Astrocyte of the spinal cord (primary cell): ENCODE results near the gene DNASE1L1.

Source experiments
- DNase-seq: peaks from one replicate; pipeline ENCODE4 v3.0.0; 2011; ENCODE audit warnings: low read depth, low spot score
- H3K4me3 ChIP-seq: 2 replicates; pipeline ENCODE4 v1.5.1; 2011; ENCODE audit warnings: low read depth, mild to moderate bottlenecking, low read length, moderate library complexity
- CTCF ChIP-seq: IDR thresholded peaks from 2 replicates; pipeline ENCODE4 v1.5.1; 2012; ENCODE audit warnings: low read depth, mild to moderate bottlenecking, low read length, inconsistent platforms
- in situ Hi-C: cut with HindIII; loops from 2 replicates; pipeline ENCODE4 v1.10.0; 2017; ENCODE audit warnings: low sequenced_read_pairs

Gene DNASE1L1

GRCh38 chrX:154436374-154436982, 27.4 kb upstream of the DNASE1L1 start:
- TF ChIP-seq CTCF, result no peak
- in situ Hi-C loops, result no loop called here
- H3K4me3 ChIP-seq, result peak overlapping the region; percentile 13
- DNase-seq, result peak; percentile 13

- DNase-seq, result no peak
- H3K4me3 ChIP-seq, result no peak overlapping the region
- in situ Hi-C loops, result no loop called here
- TF ChIP-seq CTCF, result no peak
Measured at GRCh38 chrX:154435171-154435733, 26.2 kb upstream of the DNASE1L1 start.

- DNase-seq, result no peak
- in situ Hi-C loops, result no loop called here
- H3K4me3 ChIP-seq, result no peak overlapping the region
- no peak for TF ChIP-seq CTCF
Measured at GRCh38 chrX:154434394-154435168, 25.5 kb upstream of the DNASE1L1 start.

- no peak overlapping the region for H3K4me3 ChIP-seq
- TF ChIP-seq CTCF, result no peak
- in situ Hi-C loops, result no loop called here
- no peak for DNase-seq
Measured at GRCh38 chrX:154433605-154434004, 24.6 kb upstream of the DNASE1L1 start.

GRCh38 chrX:154432210-154432609, 23.2 kb upstream of the DNASE1L1 start:
- in situ Hi-C loops, result no loop called here

GRCh38 chrX:154431341-154431740, 22.3 kb upstream of the DNASE1L1 start:
- no peak for TF ChIP-seq CTCF
- H3K4me3 ChIP-seq, result no peak overlapping the region
- DNase-seq, result no peak
- in situ Hi-C loops, result no loop called here

More at GRCh38 chrX:154432210-154432609, 23.2 kb upstream of the DNASE1L1 start:
- no peak overlapping the region for H3K4me3 ChIP-seq
- TF ChIP-seq CTCF, result no peak
- no peak for DNase-seq
